B cell (primary cell): ENCODE measurements around the gene CYFIP2.

Source experiments
- CTCF ChIP-seq: fragments of 200-600 bp; IDR thresholded peaks from one replicate; pipeline ENCODE4 v1.8.0; 2022; ENCODE audit warnings: antibody characterized with exemption, mild to moderate bottlenecking
- EZH2 ChIP-seq: IDR thresholded peaks from 2 replicates; pipeline ENCODE4 v1.6.1; 2012; ENCODE audit warnings: borderline replicate concordance, low read depth, mild to moderate bottlenecking, moderate library complexity, low read length; ENCODE audit not compliant: insufficient read depth, poor library complexity, severe bottlenecking

GRCh38 chr5:157271740-157272271 is 5.9 kb downstream of the CYFIP2 start:
- TF ChIP-seq CTCF, result no peak
- no peak for TF ChIP-seq EZH2
